Gastrocnemius medialis (tissue), 4 donors: ENCODE data around the gene SV2C.

Experiments
- POLR2A ChIP-seq, 2 donors: fragments of 450-650 bp; IDR thresholded peaks; one replicate each; pipeline ENCODE4 v1.6.1; 2017; ENCODE audit warnings: antibody characterized with exemption in 2 of 2, mild to moderate bottlenecking in 2 of 2, moderate library complexity in 2 of 2
- TF ChIP-seq, protein P1 (sequence below), 5 experiments: fragments of 450-650 bp in 3 of 5; fragments of 200-600 bp in 2 of 5; sonication (generic) in 2 of 5; IDR thresholded peaks in 4 of 5; conservative IDR thresholded peaks in 1 of 5; 1 replicate in 4 of 5; 2 replicates in 1 of 5; pipeline ENCODE4 v1.5.1; 2016 to 2019; ENCODE audit warnings: antibody characterized with exemption in 5 of 5, mild to moderate bottlenecking in 3 of 5, moderate library complexity in 3 of 5

DNA sequence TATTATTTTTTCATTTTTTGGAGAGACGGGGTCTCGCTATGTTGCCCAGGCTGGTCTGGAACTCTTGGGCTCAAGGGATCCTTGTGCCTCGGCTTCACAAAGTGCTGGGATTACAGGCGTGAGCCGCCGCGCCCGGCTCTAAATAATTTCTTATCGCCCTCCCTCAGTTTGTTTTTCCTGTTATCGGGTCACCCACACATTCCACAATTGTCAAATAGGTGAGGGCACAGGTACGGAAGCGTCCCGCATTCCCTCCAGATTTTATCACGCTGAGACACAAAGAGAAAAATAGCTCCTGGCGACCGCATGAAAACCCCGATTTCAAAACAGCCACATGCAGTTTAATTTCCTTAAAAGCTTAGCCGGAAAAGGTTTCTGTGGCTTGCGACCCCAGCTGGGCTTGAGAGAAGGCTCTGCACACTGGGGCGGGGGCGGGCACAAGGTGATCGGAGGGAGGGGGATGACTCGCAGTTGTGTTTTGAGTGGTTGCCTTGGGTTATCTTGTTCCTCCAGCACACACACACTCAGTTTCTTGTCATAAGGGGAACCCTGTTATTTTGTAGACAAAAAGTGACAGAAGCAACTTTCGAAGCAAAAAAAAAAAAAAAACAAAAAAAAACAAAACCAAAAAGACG lies 319.2 kb downstream of the SV2C start:
- TF ChIP-seq, protein P1, sequence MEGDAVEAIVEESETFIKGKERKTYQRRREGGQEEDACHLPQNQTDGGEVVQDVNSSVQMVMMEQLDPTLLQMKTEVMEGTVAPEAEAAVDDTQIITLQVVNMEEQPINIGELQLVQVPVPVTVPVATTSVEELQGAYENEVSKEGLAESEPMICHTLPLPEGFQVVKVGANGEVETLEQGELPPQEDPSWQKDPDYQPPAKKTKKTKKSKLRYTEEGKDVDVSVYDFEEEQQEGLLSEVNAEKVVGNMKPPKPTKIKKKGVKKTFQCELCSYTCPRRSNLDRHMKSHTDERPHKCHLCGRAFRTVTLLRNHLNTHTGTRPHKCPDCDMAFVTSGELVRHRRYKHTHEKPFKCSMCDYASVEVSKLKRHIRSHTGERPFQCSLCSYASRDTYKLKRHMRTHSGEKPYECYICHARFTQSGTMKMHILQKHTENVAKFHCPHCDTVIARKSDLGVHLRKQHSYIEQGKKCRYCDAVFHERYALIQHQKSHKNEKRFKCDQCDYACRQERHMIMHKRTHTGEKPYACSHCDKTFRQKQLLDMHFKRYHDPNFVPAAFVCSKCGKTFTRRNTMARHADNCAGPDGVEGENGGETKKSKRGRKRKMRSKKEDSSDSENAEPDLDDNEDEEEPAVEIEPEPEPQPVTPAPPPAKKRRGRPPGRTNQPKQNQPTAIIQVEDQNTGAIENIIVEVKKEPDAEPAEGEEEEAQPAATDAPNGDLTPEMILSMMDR (IDR thresholded peaks at IDR 0.05 in 4 of 5, conservative IDR thresholded peaks at IDR 0.05 in 1 of 5): no peak
- TF ChIP-seq POLR2A (IDR thresholded peaks at IDR 0.05): no peak
